WERI-Rb-1 (cell line): ENCODE data around the gene IPP.
"Not testable (repeated sequence)": the region's sequence is repeated elsewhere in the genome, so short reads cannot be mapped to it uniquely, and the experiment has no call there.

Source experiments
- DNase-seq: peaks from one replicate; pipeline ENCODE4 v3.0.0-alpha.2; 2020
- H3K27ac ChIP-seq: fragments of 250-450 bp; sonication (Bioruptor Pico); 2 replicates; pipeline ENCODE4 v1.5.1; 2020; ENCODE audit warnings: mild to moderate bottlenecking, moderate library complexity
- H3K27me3 ChIP-seq: fragments of 250-450 bp; sonication (Bioruptor Pico); 2 replicates; pipeline ENCODE4 v1.5.1; 2021; ENCODE audit warnings: mild to moderate bottlenecking, low read depth, moderate library complexity; ENCODE audit not compliant: insufficient read depth, severe bottlenecking
- H3K36me3 ChIP-seq: fragments of 250-450 bp; sonication (Bioruptor Pico); 2 replicates; pipeline ENCODE4 v1.5.1; 2020; ENCODE audit warnings: mild to moderate bottlenecking, moderate library complexity
- H3K4me3 ChIP-seq: 2 replicates; pipeline ENCODE4 v1.5.1; 2011; ENCODE audit warnings: low read depth, mild to moderate bottlenecking, control low read depth, low read length
- H3K9me3 ChIP-seq: fragments of 250-450 bp; sonication (Bioruptor Pico); 2 replicates; pipeline ENCODE4 v1.5.1; 2021; ENCODE audit warnings: mild to moderate bottlenecking, moderate library complexity; ENCODE audit not compliant: severe bottlenecking
- TF ChIP-seq, protein P1 (sequence below): IDR thresholded peaks from 2 replicates; pipeline ENCODE4 v1.5.1; 2011; ENCODE audit warnings: low read depth, mild to moderate bottlenecking, control low read depth, inconsistent platforms, low read length

The IPP gene

GRCh38 chr1:45730780-45731319 is 19.6 kb downstream of the IPP start:
- H3K4me3 ChIP-seq: no peak overlapping the region
- H3K27ac ChIP-seq: no peak overlapping the region
- H3K36me3 ChIP-seq: peaks cover 4% of the 10 kb centered on the region
- no peak for DNase-seq
- TF ChIP-seq, protein P1, sequence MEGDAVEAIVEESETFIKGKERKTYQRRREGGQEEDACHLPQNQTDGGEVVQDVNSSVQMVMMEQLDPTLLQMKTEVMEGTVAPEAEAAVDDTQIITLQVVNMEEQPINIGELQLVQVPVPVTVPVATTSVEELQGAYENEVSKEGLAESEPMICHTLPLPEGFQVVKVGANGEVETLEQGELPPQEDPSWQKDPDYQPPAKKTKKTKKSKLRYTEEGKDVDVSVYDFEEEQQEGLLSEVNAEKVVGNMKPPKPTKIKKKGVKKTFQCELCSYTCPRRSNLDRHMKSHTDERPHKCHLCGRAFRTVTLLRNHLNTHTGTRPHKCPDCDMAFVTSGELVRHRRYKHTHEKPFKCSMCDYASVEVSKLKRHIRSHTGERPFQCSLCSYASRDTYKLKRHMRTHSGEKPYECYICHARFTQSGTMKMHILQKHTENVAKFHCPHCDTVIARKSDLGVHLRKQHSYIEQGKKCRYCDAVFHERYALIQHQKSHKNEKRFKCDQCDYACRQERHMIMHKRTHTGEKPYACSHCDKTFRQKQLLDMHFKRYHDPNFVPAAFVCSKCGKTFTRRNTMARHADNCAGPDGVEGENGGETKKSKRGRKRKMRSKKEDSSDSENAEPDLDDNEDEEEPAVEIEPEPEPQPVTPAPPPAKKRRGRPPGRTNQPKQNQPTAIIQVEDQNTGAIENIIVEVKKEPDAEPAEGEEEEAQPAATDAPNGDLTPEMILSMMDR: no peak
- H3K9me3 ChIP-seq: no peaks in the 10 kb centered on the region
- H3K27me3 ChIP-seq: no peaks in the 10 kb centered on the region

- Histone ChIP-seq H3K9me3 (no peaks in the 10 kb centered on the region), H3K4me3 (no peak overlapping the region), H3K27ac (no peak overlapping the region), H3K36me3 (peaks cover 4% of the 10 kb centered on the region), H3K27me3 (no peaks in the 10 kb centered on the region)
- no peak for DNase-seq
- TF ChIP-seq, protein P1: no peak
Observed at GRCh38 chr1:45730075-45730779, 20.2 kb downstream of the IPP start.

- not testable (repeated sequence) for H3K4me3 ChIP-seq, H3K9me3 ChIP-seq, H3K36me3 ChIP-seq, H3K27ac ChIP-seq, H3K27me3 ChIP-seq, DNase-seq
Observed at GRCh38 chr1:45726007-45726406, 24.4 kb downstream of the IPP start.

GRCh38 chr1:45723248-45723930 is 27.1 kb downstream of the IPP start:
- no peaks in the 10 kb centered on the region for H3K9me3 ChIP-seq
- H3K4me3 ChIP-seq: no peak overlapping the region
- DNase-seq: no peak
- H3K27me3 ChIP-seq: no peaks in the 10 kb centered on the region
- no peak overlapping the region for H3K27ac ChIP-seq
- peaks cover 4% of the 10 kb centered on the region; the same call in 1 of the 2 replicates for H3K36me3 ChIP-seq
- TF ChIP-seq, protein P1: no peak

- no peak for DNase-seq
- TF ChIP-seq, protein P1: no peak
- no peak overlapping the region for H3K4me3 ChIP-seq
- H3K9me3 ChIP-seq: no peaks in the 10 kb centered on the region
- peaks cover 4% of the 10 kb centered on the region; the same call in 1 of the 2 replicates for H3K36me3 ChIP-seq
- H3K27me3 ChIP-seq: no peaks in the 10 kb centered on the region
- no peak overlapping the region for H3K27ac ChIP-seq
Observed at GRCh38 chr1:45722809-45723208, 27.6 kb downstream of the IPP start.

GRCh38 chr1:45721207-45721606 is 29.2 kb downstream of the IPP start:
- no peak for DNase-seq
- H3K27me3 ChIP-seq: no peaks in the 10 kb centered on the region
- TF ChIP-seq, protein P1: no peak

More at GRCh38 chr1:45721207-45721606, 29.2 kb downstream of the IPP start:
- Histone ChIP-seq H3K4me3 (no peak overlapping the region), H3K36me3 (peaks cover 2% of the 10 kb centered on the region; the same call in 1 of the 2 replicates), H3K27ac (no peak overlapping the region), H3K9me3 (no peaks in the 10 kb centered on the region)
